Tibial nerve (tissue), 4 donors: Measurements from ENCODE around the gene TEAD2.
"Not testable (repeated sequence)": the region's sequence is repeated elsewhere in the genome, so short reads cannot be mapped to it uniquely, and the experiment has no call there.

ENCODE experiments used
- CTCF ChIP-seq, 5 experiments: fragments of 200-600 bp in 3 of 5; fragments of 450-650 bp in 2 of 5; sonication (generic) in 3 of 5; IDR thresholded peaks; one replicate each; pipeline ENCODE4 v1.5.1; 2016 to 2019; ENCODE audit warnings: antibody characterized with exemption in 5 of 5, mild to moderate bottlenecking in 3 of 5, moderate library complexity in 2 of 5
- EP300 ChIP-seq, 2 donors: sonication (generic); formaldehyde crosslinking; IDR thresholded peaks; one replicate each; pipeline ENCODE4 v1.6.1; 2017; ENCODE audit warnings: antibody characterized with exemption in 2 of 2, mild to moderate bottlenecking in 1 of 2
- POLR2A ChIP-seq, 2 donors: fragments of 450-650 bp; IDR thresholded peaks; one replicate each; pipeline ENCODE4 v1.6.1; 2017; ENCODE audit warnings: antibody characterized with exemption in 2 of 2, mild to moderate bottlenecking in 2 of 2, moderate library complexity in 2 of 2

GRCh38 chr19:49332691-49333417 is 29.4 kb downstream of the TEAD2 start:
- not testable (repeated sequence) for TF ChIP-seq CTCF, POLR2A, EP300 (IDR thresholded peaks at IDR 0.05)
